Naive thymus-derived CD4-positive, alpha-beta T cell (primary cell): ENCODE results near the gene ARHGAP24. TPM values are rescaled to one million over a fixed set of nuclear protein-coding genes. Genes with fewer than 3 reads are reported as not detected.
"Not testable (repeated sequence)": the region's sequence is repeated elsewhere in the genome, so short reads cannot be mapped to it uniquely, and the experiment has no call there.

Experiments
- ATAC-seq: fragments of 150-1000 bp; cut with Tn5 transposase; 2 replicates; pipeline ENCODE4 v1.10.0; 2021; ENCODE audit warnings: mild to moderate bottlenecking, moderate library complexity
- CTCF ChIA-PET: fragments of 350-600 bp; sonication (Branson Sonifier 250); formaldehyde crosslinking; loops from one replicate; lab custom pipeline; 2021; ENCODE audit warnings: antibody characterized with exemption; lab: Charles Lee
- POLR2A ChIA-PET: fragments of 350-600 bp; sonication (Branson Sonifier 250); formaldehyde crosslinking; loops from one replicate; lab custom pipeline; 2021; ENCODE audit warnings: antibody characterized with exemption, inconsistent platforms; lab: Charles Lee
- DNase-seq, 9 donors: peaks; one replicate each; pipeline versions ENCODE4 v3.0.0 to v3.0.0-alpha.2; 2020 to 2022; ENCODE audit warnings: mixed read lengths in 1 of 9
- H3K27ac ChIP-seq: one replicate; pipeline ENCODE4 v1.7.0; 2013; ENCODE audit warnings: mild to moderate bottlenecking, low read depth, low read length, moderate library complexity
- H3K27me3 ChIP-seq, 2 donors: one replicate each; pipeline ENCODE4 v1.7.0; 2013; ENCODE audit warnings: low read length in 2 of 2, mild to moderate bottlenecking in 2 of 2, moderate library complexity in 2 of 2; ENCODE audit not compliant: control insufficient read depth in 2 of 2, insufficient read depth in 2 of 2
- H3K36me3 ChIP-seq, 3 experiments: 1 replicate in 2 of 3; 2 replicates in 1 of 3; pipeline ENCODE4 v1.7.0; 2013; ENCODE audit warnings: low read length in 3 of 3, mild to moderate bottlenecking in 3 of 3, moderate library complexity in 1 of 3; ENCODE audit not compliant: insufficient read depth in 3 of 3, control insufficient read depth in 2 of 3
- H3K4me1 ChIP-seq, 2 donors: one replicate each; pipeline ENCODE4 v1.7.0; 2013; ENCODE audit warnings: low read length in 2 of 2, mild to moderate bottlenecking in 2 of 2, moderate library complexity in 1 of 2; ENCODE audit not compliant: control insufficient read depth in 2 of 2, insufficient read depth in 2 of 2
- H3K4me3 ChIP-seq: 2 replicates; pipeline ENCODE4 v1.7.0; 2013; ENCODE audit warnings: mild to moderate bottlenecking, low read length
- H3K9me3 ChIP-seq, 3 experiments: 1 replicate in 2 of 3; 2 replicates in 1 of 3; pipeline ENCODE4 v1.7.0; 2013; ENCODE audit warnings: low read length in 3 of 3; ENCODE audit not compliant: control insufficient read depth in 2 of 3
- H3K27ac Mint-ChIP-seq, 9 donors: one replicate each; pipeline ENCODE4 v1.8.0; 2020 to 2022; ENCODE audit warnings: mixed read lengths in 9 of 9, mild to moderate bottlenecking in 8 of 9, moderate library complexity in 5 of 9, inconsistent platforms in 2 of 9
- H3K27me3 Mint-ChIP-seq, 5 donors: one replicate each; pipeline ENCODE4 v1.8.0; 2021 to 2022; ENCODE audit warnings: mixed read lengths in 5 of 5, mild to moderate bottlenecking in 1 of 5
- H3K36me3 Mint-ChIP-seq, 5 donors: one replicate each; pipeline ENCODE4 v1.8.0; 2020 to 2022; ENCODE audit warnings: mixed read lengths in 5 of 5, mild to moderate bottlenecking in 3 of 5, inconsistent platforms in 1 of 5
- H3K4me1 Mint-ChIP-seq, 7 donors: one replicate each; pipeline ENCODE4 v1.8.0; 2020 to 2022; ENCODE audit warnings: mixed read lengths in 7 of 7, mild to moderate bottlenecking in 3 of 7, inconsistent platforms in 1 of 7
- H3K4me3 Mint-ChIP-seq, 10 donors: one replicate each; pipeline ENCODE4 v1.8.0; 2020 to 2022; ENCODE audit warnings: mild to moderate bottlenecking in 10 of 10, mixed read lengths in 10 of 10, moderate library complexity in 6 of 10, inconsistent platforms in 2 of 10
- H3K9me3 Mint-ChIP-seq, 11 donors: one replicate each; pipeline ENCODE4 v1.8.0; 2020 to 2022; ENCODE audit warnings: mixed read lengths in 11 of 11, mild to moderate bottlenecking in 4 of 11, inconsistent platforms in 1 of 11, moderate library complexity in 1 of 11
- intact Hi-C, 2 donors: fragments of 100-400 bp; cut with micrococcal nuclease; formaldehyde crosslinking; loops; one replicate each; pipeline ENCODE4 v1.15.1; 2023
- polyA plus RNA-seq, 2 donors: library from polyadenylated mRNA; unstranded; fragments of 300-500 nt; fragmentation: Illumina TruSeq; gene quantifications; one replicate each; pipeline ENCODE4 v1.2.3, GENCODE V29; 2021
- total RNA-seq, 6 experiments: library from RNA in 5 of 6; stranded (reverse) in 5 of 6; gene quantifications; 1 replicate in 5 of 6; 2 replicates in 1 of 6; pipeline ENCODE4 v1.2.3 and lab custom pipeline; 2021 to 2026

The ARHGAP24 gene
- total and polyA plus RNA-seq, 7 experiments from 2014 or later: 0.41 to 12.7 (median 1.3) TPM; not detected in 3

DNA sequence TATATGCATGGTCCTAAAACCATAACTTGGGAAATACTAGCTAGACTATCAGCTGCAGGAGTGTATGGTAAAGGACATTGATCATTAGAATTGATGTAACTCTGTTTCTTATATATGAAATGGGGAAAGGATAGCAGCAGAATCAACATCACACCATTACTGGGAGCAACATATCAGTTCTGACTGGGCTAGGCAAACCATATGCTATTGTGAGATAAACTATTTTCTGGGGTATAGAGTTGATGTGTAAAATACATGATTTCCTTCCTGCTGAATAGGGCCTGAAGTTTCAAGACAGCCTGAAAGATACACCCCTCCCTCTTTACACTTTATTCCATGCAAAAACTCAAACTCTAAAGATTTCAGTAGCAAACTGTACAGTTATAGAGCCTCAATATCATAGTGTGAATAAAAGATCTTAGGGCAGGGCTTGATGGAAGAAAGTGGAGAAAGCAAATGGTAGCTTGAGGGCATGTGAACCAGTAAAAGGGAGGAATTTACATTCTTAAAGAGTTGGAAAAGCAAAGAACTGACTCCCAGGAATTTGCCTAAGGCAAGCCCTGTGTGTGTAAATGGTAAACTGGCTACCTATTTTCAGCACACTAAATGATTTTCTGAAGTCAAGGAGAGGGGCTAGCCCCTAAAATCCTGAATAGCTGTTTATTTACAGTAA is 480.8 kb downstream of the ARHGAP24 start:
- ChIA-PET POLR2A (no interaction called here), CTCF (no interaction called here)
- no peak overlapping the region for H3K4me3 ChIP-seq
- H3K36me3 ChIP-seq: no peaks in the 10 kb centered on the region
- no peaks in the 10 kb centered on the region for H3K9me3 ChIP-seq
- H3K9me3 Mint-ChIP-seq: peaks cover 0 to 5% (median 1%) of the 10 kb centered on the region in 11 donors
- no peak overlapping the region for H3K4me3 Mint-ChIP-seq
- peaks cover 0 to 3% (median 0%) of the 10 kb centered on the region in 5 donors for H3K27me3 Mint-ChIP-seq
- intact Hi-C loops: no loop called here
- H3K27me3 ChIP-seq: no peaks in the 10 kb centered on the region
- H3K36me3 Mint-ChIP-seq: no peaks in the 10 kb centered on the region
- no peak overlapping the region for H3K27ac ChIP-seq
- peaks cover 0 to 1% (median 0%) of the 10 kb centered on the region in 7 donors for H3K4me1 Mint-ChIP-seq
- ATAC-seq (no peak), DNase-seq (no peak)
- no peak overlapping the region for H3K27ac Mint-ChIP-seq
- H3K4me1 ChIP-seq: no peaks in the 10 kb centered on the region

GRCh38 chr4:85956293-85956945 is 481.5 kb downstream of the ARHGAP24 start:
- Mint-ChIP-seq H3K4me1 (peaks cover 0 to 1% (median 0%) of the 10 kb centered on the region in 7 donors), H3K27ac (no peak overlapping the region), H3K9me3 (peaks cover 0 to 5% (median 1%) of the 10 kb centered on the region in 11 donors), H3K4me3 (no peak overlapping the region), H3K36me3 (no peaks in the 10 kb centered on the region), H3K27me3 (peaks cover 0 to 3% (median 0%) of the 10 kb centered on the region in 5 donors)
- Histone ChIP-seq H3K9me3 (no peaks in the 10 kb centered on the region), H3K4me1 (no peaks in the 10 kb centered on the region), H3K27ac (no peak overlapping the region), H3K36me3 (no peaks in the 10 kb centered on the region), H3K27me3 (no peaks in the 10 kb centered on the region), H3K4me3 (no peak overlapping the region)
- ChIA-PET CTCF (no interaction called here), POLR2A (no interaction called here)
- ATAC-seq (no peak), DNase-seq (no peak)
- intact Hi-C loops: no loop called here

DNA sequence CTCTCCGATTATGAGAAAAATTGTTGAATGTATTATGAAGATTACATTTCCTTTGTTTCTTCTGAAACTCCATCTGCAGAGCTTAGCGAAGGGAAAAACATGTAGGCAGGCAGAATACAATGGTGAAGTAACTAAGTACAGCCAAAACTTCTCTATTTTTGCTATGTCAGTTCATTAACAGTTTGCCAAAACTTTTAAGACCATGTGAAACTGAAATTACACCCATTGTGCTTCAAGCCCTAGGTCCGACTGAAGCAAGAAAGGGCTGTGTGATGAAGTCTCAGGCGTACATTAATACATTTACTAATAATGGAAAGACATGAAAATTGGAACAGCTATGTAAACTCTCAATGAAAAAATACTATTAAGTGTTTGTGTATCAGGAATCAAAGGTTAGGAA is 486.9 kb downstream of the ARHGAP24 start:
- DNase-seq: no peak
- H3K27ac Mint-ChIP-seq: no peak overlapping the region
- ChIA-PET POLR2A (no interaction called here), CTCF (no interaction called here)
- no peak for ATAC-seq
- Histone ChIP-seq H3K27ac (no peak overlapping the region), H3K36me3 (no peaks in the 10 kb centered on the region), H3K9me3 (no peaks in the 10 kb centered on the region), H3K4me3 (no peak overlapping the region), H3K4me1 (no peaks in the 10 kb centered on the region), H3K27me3 (no peaks in the 10 kb centered on the region)
- no peaks in the 10 kb centered on the region for H3K27me3 Mint-ChIP-seq
- intact Hi-C loops: no loop called here
- no peaks in the 10 kb centered on the region for H3K4me1 Mint-ChIP-seq
- no peak overlapping the region for H3K4me3 Mint-ChIP-seq
- H3K9me3 Mint-ChIP-seq: peaks cover 0 to 5% (median 0%) of the 10 kb centered on the region in 11 donors
- peaks cover 0 to 6% (median 0%) of the 10 kb centered on the region in 5 donors for H3K36me3 Mint-ChIP-seq

GRCh38 chr4:85963231-85963630 is 488.3 kb downstream of the ARHGAP24 start:
- ChIA-PET CTCF (no interaction called here), POLR2A (no interaction called here)
- ATAC-seq (no peak), DNase-seq (no peak)
- no peak overlapping the region for H3K4me3 Mint-ChIP-seq
- no peaks in the 10 kb centered on the region for H3K36me3 ChIP-seq
- intact Hi-C loops: no loop called here
- no peaks in the 10 kb centered on the region for H3K9me3 ChIP-seq
- no peak overlapping the region for H3K4me3 ChIP-seq
- H3K27me3 Mint-ChIP-seq: no peaks in the 10 kb centered on the region
- H3K27me3 ChIP-seq: no peaks in the 10 kb centered on the region
- H3K4me1 Mint-ChIP-seq: no peaks in the 10 kb centered on the region
- no peaks in the 10 kb centered on the region for H3K4me1 ChIP-seq
- no peak overlapping the region for H3K27ac Mint-ChIP-seq
- peaks cover 0 to 5% (median 0%) of the 10 kb centered on the region in 11 donors for H3K9me3 Mint-ChIP-seq
- no peak overlapping the region for H3K27ac ChIP-seq
- peaks cover 0 to 6% (median 0%) of the 10 kb centered on the region in 5 donors for H3K36me3 Mint-ChIP-seq

DNA sequence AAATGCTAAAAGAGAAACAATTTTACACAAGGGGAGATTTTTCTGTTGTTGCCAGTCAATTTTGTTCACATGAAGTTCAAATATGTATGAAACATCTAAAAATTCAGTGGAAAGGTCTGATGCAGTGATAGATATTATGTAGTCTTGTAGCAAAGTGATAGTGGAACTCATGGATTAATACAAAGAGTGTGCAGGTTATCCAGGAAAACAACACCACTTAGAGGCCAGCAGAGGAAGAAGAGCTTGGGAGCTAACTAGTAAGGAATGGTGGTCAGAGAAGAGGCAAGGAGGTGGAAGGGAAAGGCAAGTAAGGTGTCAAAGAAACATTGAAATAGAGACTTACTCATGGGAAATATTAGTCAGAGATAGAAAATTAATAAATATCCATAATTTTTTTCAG is 489.3 kb downstream of the ARHGAP24 start:
- no peak overlapping the region for H3K27ac ChIP-seq
- CTCF ChIA-PET: no interaction called here
- H3K4me1 ChIP-seq: no peaks in the 10 kb centered on the region
- H3K9me3 Mint-ChIP-seq: peaks cover 0 to 5% (median 0%) of the 10 kb centered on the region in 11 donors
- no peak overlapping the region for H3K4me3 ChIP-seq
- ATAC-seq (no peak), DNase-seq (no peak)
- H3K27me3 ChIP-seq: no peaks in the 10 kb centered on the region
- intact Hi-C loops: no loop called here
- H3K36me3 Mint-ChIP-seq: peaks cover 0 to 6% (median 0%) of the 10 kb centered on the region in 5 donors
- no peaks in the 10 kb centered on the region for H3K36me3 ChIP-seq
- no peaks in the 10 kb centered on the region for H3K9me3 ChIP-seq
- H3K27me3 Mint-ChIP-seq: no peaks in the 10 kb centered on the region
- POLR2A ChIA-PET: no interaction called here
- H3K4me3 Mint-ChIP-seq: no peak overlapping the region
- H3K27ac Mint-ChIP-seq: no peak overlapping the region
- no peaks in the 10 kb centered on the region for H3K4me1 Mint-ChIP-seq

GRCh38 chr4:85965017-85965416 is 490.1 kb downstream of the ARHGAP24 start:
- H3K9me3 Mint-ChIP-seq, H3K4me3 ChIP-seq, ATAC-seq, H3K27ac ChIP-seq, H3K4me1 Mint-ChIP-seq, intact Hi-C loops, H3K9me3 ChIP-seq, POLR2A ChIA-PET, DNase-seq, CTCF ChIA-PET, H3K27ac Mint-ChIP-seq, H3K36me3 Mint-ChIP-seq, H3K27me3 Mint-ChIP-seq, H3K4me3 Mint-ChIP-seq, H3K27me3 ChIP-seq, H3K36me3 ChIP-seq, H3K4me1 ChIP-seq: not testable (repeated sequence)

GRCh38 chr4:85965529-85965928 is 490.6 kb downstream of the ARHGAP24 start:
- Mint-ChIP-seq H3K4me3 (no peak overlapping the region), H3K9me3 (peaks cover 0 to 5% (median 0%) of the 10 kb centered on the region in 11 donors), H3K27me3 (no peaks in the 10 kb centered on the region), H3K36me3 (peaks cover 0 to 6% (median 0%) of the 10 kb centered on the region in 5 donors), H3K27ac (no peak overlapping the region), H3K4me1 (no peaks in the 10 kb centered on the region)
- intact Hi-C loops: no loop called here
- Histone ChIP-seq H3K9me3 (no peaks in the 10 kb centered on the region), H3K4me1 (no peaks in the 10 kb centered on the region), H3K4me3 (no peak overlapping the region), H3K27me3 (no peaks in the 10 kb centered on the region), H3K36me3 (no peaks in the 10 kb centered on the region), H3K27ac (no peak overlapping the region)
- DNase-seq (no peak), ATAC-seq (no peak)
- CTCF ChIA-PET: no interaction called here
- POLR2A ChIA-PET: no interaction called here
